COLO829 (cell line): ENCODE data around the gene PLSCR5.
A peak's percentile ranks its signal among the peaks of the same experiment; 100 is the strongest.

Experiments used
- DNase-seq: peaks from one replicate; pipeline ENCODE4 v3.0.0; 2012; ENCODE audit warnings: low spot score

Gene PLSCR5

GRCh38 chr3:146544002-146544928, 60.9 kb downstream of the PLSCR5 start, which contains the start of gene PLSCR1:
PLSCR1 (minus strand) TSS chr3:146544607; CDS start chr3:146536552, 8,055 bp downstream.
- peak; percentile 95 for DNase-seq

GRCh38 chr3:146543461-146544001, 61.6 kb downstream of the PLSCR5 start:
- DNase-seq, result no peak

- DNase-seq, result no peak
These were observed 62.2 kb downstream of the PLSCR5 start for GRCh38 chr3:146542978-146543377.

GRCh38 chr3:146542179-146542578, 63.0 kb downstream of the PLSCR5 start:
- DNase-seq, result no peak

GRCh38 chr3:146540978-146541377, 64.2 kb downstream of the PLSCR5 start:
- DNase-seq, result no peak

GRCh38 chr3:146540236-146540635, 64.9 kb downstream of the PLSCR5 start:
- DNase-seq, result no peak

- DNase-seq, result no peak
These were observed 65.8 kb downstream of the PLSCR5 start for GRCh38 chr3:146539315-146539714.

- no peak for DNase-seq
These were observed 67.5 kb downstream of the PLSCR5 start for GRCh38 chr3:146537603-146538002.

GRCh38 chr3:146536681-146537080, 68.5 kb downstream of the PLSCR5 start:
- DNase-seq, result no peak
